LNCaP clone FGC (cell line): ENCODE results near the gene LBX1.

Experiments used
- DNase-seq: peaks from one replicate; pipeline ENCODE4 v3.0.0-alpha.2; 2011; ENCODE audit warnings: low read depth
- H3K4me3 ChIP-seq: 2 replicates; pipeline ENCODE4 v1.5.1; 2011; ENCODE audit warnings: mild to moderate bottlenecking, low read depth, low read length, control low read depth
- CTCF ChIP-seq: IDR thresholded peaks from 2 replicates; pipeline ENCODE4 v1.5.1; 2012; ENCODE audit warnings: mild to moderate bottlenecking; ENCODE audit not compliant: control insufficient read depth, insufficient read depth; ENCODE audit errors: extremely low read depth

The LBX1 gene

GRCh38 chr10:101267290-101267680 lies 38.0 kb upstream of the LBX1 start:
- no peak overlapping the region for H3K4me3 ChIP-seq
- DNase-seq, result no peak
- TF ChIP-seq CTCF, result no peak

- no peak overlapping the region for H3K4me3 ChIP-seq
- TF ChIP-seq CTCF, result no peak
- no peak for DNase-seq
These were observed 37.4 kb upstream of the LBX1 start for GRCh38 chr10:101266381-101267289.

GRCh38 chr10:101263150-101263752 lies 34.0 kb upstream of the LBX1 start:
- no peak for DNase-seq
- TF ChIP-seq CTCF, result no peak
- H3K4me3 ChIP-seq, result no peak overlapping the region

- no peak overlapping the region for H3K4me3 ChIP-seq
- TF ChIP-seq CTCF, result no peak
- no peak for DNase-seq
These were observed 32.9 kb upstream of the LBX1 start for GRCh38 chr10:101262147-101262546.

GRCh38 chr10:101261702-101262101 lies 32.4 kb upstream of the LBX1 start:
- TF ChIP-seq CTCF, result no peak
- no peak overlapping the region for H3K4me3 ChIP-seq
- DNase-seq, result no peak

GRCh38 chr10:101260764-101261481 lies 31.7 kb upstream of the LBX1 start:
- no peak overlapping the region for H3K4me3 ChIP-seq
- TF ChIP-seq CTCF, result no peak
- no peak for DNase-seq
